Daoy (cell line): ENCODE measurements around the gene CMIP. TPM values are rescaled to one million over a fixed set of nuclear protein-coding genes. Genes with fewer than 3 reads are reported as not detected.
"Not testable (repeated sequence)": the region's sequence is repeated elsewhere in the genome, so short reads cannot be mapped to it uniquely, and the experiment has no call there.

Source experiments
- DNase-seq: peaks from one replicate; pipeline ENCODE4 v3.0.0-alpha.2; 2015; ENCODE audit warnings: low read depth
- total RNA-seq: library from RNA; depleted of rRNA; stranded (reverse); fragments of >200 nt; shearing (Covaris generic); gene quantifications from 2 replicates; pipeline ENCODE4 v1.2.3, GENCODE V29; 2014

CMIP gene
- total RNA-seq, 1 experiment from 2014 or later = 5.6 TPM

GRCh38 chr16:81678326-81679095 is 233.9 kb downstream of the CMIP start:
- no peak for DNase-seq

GRCh38 chr16:81679721-81680430 is 235.3 kb downstream of the CMIP start:
- no peak for DNase-seq

- no peak for DNase-seq
Measured at GRCh38 chr16:81680444-81681275, 236.1 kb downstream of the CMIP start.

- no peak for DNase-seq
Measured at GRCh38 chr16:81681311-81681710, 236.7 kb downstream of the CMIP start.

- no peak for DNase-seq
Measured at GRCh38 chr16:81684242-81684837, 239.7 kb downstream of the CMIP start.

- no peak for DNase-seq
Measured at GRCh38 chr16:81684901-81685300, 240.3 kb downstream of the CMIP start.

GRCh38 chr16:81686391-81687130 is 242.0 kb downstream of the CMIP start:
- DNase-seq = no peak

GRCh38 chr16:81687131-81687456 is 242.5 kb downstream of the CMIP start:
- DNase-seq = no peak

- DNase-seq = no peak
Measured at GRCh38 chr16:81688182-81688581, 243.6 kb downstream of the CMIP start.

GRCh38 chr16:81688839-81689238 is 244.2 kb downstream of the CMIP start:
- DNase-seq = not testable (repeated sequence)

- DNase-seq = no peak
Measured at GRCh38 chr16:81692021-81692420, 247.4 kb downstream of the CMIP start.

GRCh38 chr16:81692571-81692970 is 248.0 kb downstream of the CMIP start:
- DNase-seq = no peak

- peak; percentile 23 for DNase-seq
Measured at GRCh38 chr16:81693041-81693743, 248.6 kb downstream of the CMIP start.

- no peak for DNase-seq
Measured at GRCh38 chr16:81693744-81694303, 249.2 kb downstream of the CMIP start.

GRCh38 chr16:81694494-81695280 is 250.1 kb downstream of the CMIP start:
- no peak for DNase-seq

GRCh38 chr16:81695321-81696165 is 250.9 kb downstream of the CMIP start:
- DNase-seq = no peak

- no peak for DNase-seq
Measured at GRCh38 chr16:81696166-81696960, 251.8 kb downstream of the CMIP start.
